Stomach smooth muscle (tissue), 2 donors: ENCODE results near the gene CLN5.

Experiments used
- H3K27ac ChIP-seq: one replicate; pipeline ENCODE4 v1.7.0; 2013; ENCODE audit warnings: mild to moderate bottlenecking, low read length, inconsistent platforms
- H3K27me3 ChIP-seq, 2 donors: one replicate each; pipeline ENCODE4 v1.7.0; 2013; ENCODE audit warnings: low read length in 2 of 2; ENCODE audit not compliant: insufficient read depth in 2 of 2, control insufficient read depth in 1 of 2
- H3K36me3 ChIP-seq, 2 donors: one replicate each; pipeline ENCODE4 v1.7.0; 2013; ENCODE audit warnings: low read length in 2 of 2; ENCODE audit not compliant: control insufficient read depth in 2 of 2, insufficient read depth in 2 of 2
- H3K4me1 ChIP-seq: one replicate; pipeline ENCODE4 v1.7.0; 2013; ENCODE audit warnings: low read length; ENCODE audit not compliant: control insufficient read depth, insufficient read depth
- H3K4me3 ChIP-seq, 2 donors: one replicate each; pipeline ENCODE4 v1.7.0; 2013; ENCODE audit warnings: low read length in 2 of 2
- H3K9ac ChIP-seq, 2 donors: one replicate each; pipeline ENCODE4 v1.7.0; 2013; ENCODE audit warnings: low read length in 2 of 2, mild to moderate bottlenecking in 1 of 2
- H3K9me3 ChIP-seq, 2 donors: one replicate each; pipeline ENCODE4 v1.7.0; 2013; ENCODE audit warnings: low read length in 2 of 2; ENCODE audit not compliant: control insufficient read depth in 2 of 2
- donor health status: healthy.
- donor health status: Pancreatic carcinoma.

CLN5 gene

DNA sequence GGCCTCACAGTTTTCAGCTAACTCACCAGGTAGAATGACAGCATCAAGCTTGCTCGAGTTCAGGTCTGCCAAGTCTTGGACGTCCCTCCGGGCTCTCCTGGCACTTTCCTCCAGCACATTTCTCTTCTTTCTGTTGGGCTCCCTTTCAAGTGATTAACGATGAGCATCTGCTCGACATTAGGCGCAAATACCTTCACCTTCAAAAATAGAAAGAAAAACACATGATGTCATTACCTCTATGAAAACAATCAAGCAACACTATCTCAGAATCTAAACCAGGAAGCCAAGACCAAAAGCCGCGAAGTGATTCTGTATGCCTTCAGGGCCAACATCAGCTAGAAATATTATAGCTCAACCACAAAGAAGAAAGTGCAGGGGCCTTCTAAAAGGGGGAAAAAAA is 15.4 kb upstream of the CLN5 start:
- no peaks in the 10 kb centered on the region for H3K4me1 ChIP-seq
- no peaks in the 10 kb centered on the region for H3K27me3 ChIP-seq
- H3K36me3 ChIP-seq, result no peaks in the 10 kb centered on the region
- H3K4me3 ChIP-seq, result no peak overlapping the region
- H3K9ac ChIP-seq, result no peak overlapping the region
- no peaks in the 10 kb centered on the region for H3K9me3 ChIP-seq
- H3K27ac ChIP-seq, result no peak overlapping the region

DNA sequence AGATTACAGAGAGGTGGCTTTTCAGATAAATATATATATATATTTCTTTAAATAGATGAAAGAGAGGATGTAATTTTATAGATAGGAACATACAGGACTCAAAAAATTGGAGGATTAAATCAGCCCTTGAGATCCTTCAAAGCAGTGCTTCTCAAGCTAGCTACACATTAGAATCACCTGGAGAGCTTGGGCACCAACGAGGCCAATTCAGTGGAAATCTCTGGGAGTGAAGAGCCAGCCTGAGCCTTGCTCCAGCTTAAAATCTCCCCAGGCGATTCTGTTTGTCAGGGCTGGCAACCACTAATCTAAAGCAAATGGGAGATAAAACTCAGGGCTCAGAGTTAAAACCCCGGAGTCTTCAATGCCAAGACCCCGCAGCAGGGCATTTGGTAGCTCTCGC is 15.0 kb upstream of the CLN5 start:
- no peaks in the 10 kb centered on the region for H3K36me3 ChIP-seq
- H3K27me3 ChIP-seq, result no peaks in the 10 kb centered on the region
- no peak overlapping the region for H3K9ac ChIP-seq
- no peak overlapping the region for H3K4me3 ChIP-seq
- H3K9me3 ChIP-seq, result no peaks in the 10 kb centered on the region
- no peaks in the 10 kb centered on the region for H3K4me1 ChIP-seq
- H3K27ac ChIP-seq, result no peak overlapping the region

DNA sequence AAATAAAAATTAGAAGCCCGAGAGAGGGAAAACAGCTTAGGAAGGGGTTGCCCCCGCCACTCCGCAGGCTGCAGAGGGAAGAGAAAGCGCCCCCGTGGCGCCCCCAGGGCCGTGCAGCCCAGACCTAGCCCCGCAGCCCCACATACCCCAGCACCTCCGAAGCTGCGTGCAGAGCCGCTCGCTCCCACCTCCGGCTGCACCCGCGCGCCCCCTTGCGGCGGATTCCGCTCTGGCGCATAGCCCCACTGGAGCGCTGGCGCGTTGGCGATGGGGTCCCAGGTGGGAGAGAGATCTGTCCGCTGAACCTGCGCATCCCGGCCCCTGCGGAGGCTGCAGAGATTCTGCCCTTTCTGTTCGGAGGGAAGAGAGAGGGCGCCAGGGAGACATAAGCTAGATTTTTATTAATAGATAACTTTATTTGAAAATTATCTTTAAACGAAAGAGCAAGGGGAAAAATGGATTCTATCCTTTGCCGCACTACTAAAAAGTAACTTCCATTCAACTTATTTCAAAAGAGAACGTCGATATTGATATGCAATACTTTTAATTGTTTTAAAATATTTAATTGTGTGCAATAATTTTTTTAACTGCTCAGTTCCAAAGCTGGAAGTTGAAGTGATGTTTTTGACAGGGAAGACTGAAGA is 11.7 kb upstream of the CLN5 start:
- H3K4me3 ChIP-seq, result peak overlapping the region in 1 of 2 donors; percentile 62
- H3K27ac ChIP-seq, result no peak overlapping the region
- no peaks in the 10 kb centered on the region for H3K27me3 ChIP-seq
- no peak overlapping the region for H3K9ac ChIP-seq
- no peaks in the 10 kb centered on the region for H3K4me1 ChIP-seq
- H3K36me3 ChIP-seq, result no peaks in the 10 kb centered on the region
- no peaks in the 10 kb centered on the region for H3K9me3 ChIP-seq

DNA sequence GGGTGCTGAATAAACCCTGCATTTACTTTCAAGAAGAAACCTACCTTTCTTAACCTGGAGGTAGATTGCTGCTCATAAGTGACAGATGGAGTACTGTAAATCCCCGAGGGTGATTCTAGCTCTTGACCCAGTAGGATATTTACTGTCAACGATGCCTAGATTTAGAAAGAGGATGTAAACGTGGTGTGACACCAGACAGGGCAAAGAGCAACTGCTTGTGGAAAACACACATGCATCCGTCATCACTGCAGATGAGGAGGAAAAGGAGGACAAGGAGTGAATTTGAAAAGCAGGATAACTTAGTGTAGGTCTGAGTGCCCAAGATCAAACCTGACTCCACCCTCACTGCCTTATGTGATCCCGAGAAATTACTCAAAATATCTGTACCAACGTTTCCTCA is 9.8 kb upstream of the CLN5 start:
- Histone ChIP-seq H3K27ac (no peak overlapping the region), H3K4me1 (no peaks in the 10 kb centered on the region), H3K9ac (no peak overlapping the region), H3K27me3 (no peaks in the 10 kb centered on the region), H3K36me3 (no peaks in the 10 kb centered on the region), H3K9me3 (no peaks in the 10 kb centered on the region), H3K4me3 (no peak overlapping the region)

DNA sequence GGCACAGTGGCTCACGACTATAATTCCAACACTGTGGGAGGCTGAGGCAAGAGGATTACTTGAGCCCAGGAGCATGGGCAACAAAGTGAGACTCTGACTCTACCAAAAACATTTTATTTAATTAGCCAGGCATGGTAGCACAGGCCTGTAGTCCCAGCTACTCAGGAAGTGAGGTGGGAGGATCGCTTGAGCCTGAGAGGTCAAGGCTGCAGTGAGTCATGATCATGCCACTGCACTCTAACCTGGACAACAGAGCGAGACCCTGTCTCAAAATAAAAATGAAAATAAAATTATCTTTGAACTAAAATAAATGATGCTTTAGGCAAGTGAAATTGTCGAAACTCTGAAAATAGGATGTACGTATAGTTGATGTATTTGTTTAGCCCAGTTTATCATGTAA is 8.2 kb upstream of the CLN5 start:
- Histone ChIP-seq H3K36me3 (no peaks in the 10 kb centered on the region), H3K27ac (no peak overlapping the region), H3K9ac (no peak overlapping the region), H3K4me1 (no peaks in the 10 kb centered on the region), H3K27me3 (no peaks in the 10 kb centered on the region), H3K4me3 (no peak overlapping the region), H3K9me3 (no peaks in the 10 kb centered on the region)

DNA sequence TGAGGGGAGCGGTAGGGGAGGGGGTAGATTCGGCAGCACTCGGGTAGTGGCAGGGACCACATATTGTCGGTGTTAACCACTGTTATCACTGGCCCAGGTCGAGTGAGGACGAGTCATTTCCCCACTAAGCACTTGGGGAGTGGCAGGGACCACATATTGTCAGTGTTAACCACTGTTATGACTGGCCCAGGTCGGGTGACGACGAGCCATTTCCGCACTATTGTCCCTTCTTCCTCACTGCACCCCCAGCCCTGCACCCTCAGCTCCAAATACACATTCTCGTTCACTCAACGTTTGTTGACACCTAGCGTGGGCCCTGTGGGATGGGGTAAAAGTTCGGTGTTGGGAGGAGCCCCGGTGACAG is 467 bp upstream of the CLN5 start:
- Histone ChIP-seq H3K4me3 (peak overlapping the region; percentile 72 to 94), H3K27me3 (no peaks in the 10 kb centered on the region), H3K27ac (peak overlapping the region; percentile 93), H3K9ac (peak overlapping the region; percentile 88 to 96), H3K4me1 (peaks cover 14% of the 10 kb centered on the region), H3K9me3 (no peaks in the 10 kb centered on the region), H3K36me3 (peaks cover 0 to 6% of the 10 kb centered on the region in 2 donors)

DNA sequence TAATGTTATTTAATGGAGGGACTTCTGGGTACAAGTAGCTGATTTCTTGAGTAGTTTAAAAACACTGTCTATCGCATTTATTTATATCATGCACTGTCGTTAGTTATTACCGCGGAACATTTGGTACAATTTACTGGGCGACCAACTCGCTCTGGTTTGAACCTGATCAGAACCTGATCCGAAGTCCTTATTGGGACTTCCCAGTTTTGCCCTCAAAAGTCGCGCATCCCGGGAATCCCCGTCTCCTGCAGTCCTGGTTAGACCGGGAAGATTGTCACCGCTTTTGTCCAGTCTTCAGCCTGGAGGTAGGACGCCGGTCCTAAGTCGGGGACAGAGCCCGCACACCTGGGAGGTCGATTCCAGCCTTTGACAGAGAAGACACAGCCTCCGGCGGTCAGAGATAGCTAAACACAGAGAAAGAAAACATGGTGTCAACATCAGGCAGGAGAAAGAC is 694 bp downstream of the CLN5 start:
- peak overlapping the region; percentile 93 for H3K27ac ChIP-seq

DNA sequence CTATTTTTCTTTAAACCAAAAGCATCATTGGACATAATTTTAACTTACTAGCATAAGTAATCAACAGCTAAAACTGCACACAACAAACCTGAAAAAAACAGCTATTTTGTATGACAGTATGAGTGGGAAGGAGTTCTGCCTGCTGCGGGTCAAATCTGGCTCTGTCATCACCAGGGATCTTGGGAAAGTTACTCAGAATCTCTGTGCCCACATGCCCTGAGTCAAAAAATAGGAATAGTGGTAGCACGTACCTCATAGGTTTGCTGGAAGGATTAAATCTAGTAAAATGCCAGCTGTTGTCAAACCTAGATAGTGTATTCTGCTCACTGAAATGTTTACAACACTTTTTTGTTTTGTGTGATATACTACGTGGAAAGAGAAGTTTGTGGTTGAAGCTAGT is 1.1 kb downstream of the CLN5 start:
- peak overlapping the region; percentile 88 to 96 for H3K9ac ChIP-seq

More for the DNA sequence above, 694 bp downstream of the CLN5 start:
- Histone ChIP-seq H3K9me3 (no peaks in the 10 kb centered on the region), H3K36me3 (peaks cover 0 to 7% of the 10 kb centered on the region in 2 donors), H3K9ac (peak overlapping the region; percentile 88 to 96), H3K27me3 (no peaks in the 10 kb centered on the region), H3K4me3 (peak overlapping the region; percentile 72 to 94), H3K4me1 (peaks cover 14% of the 10 kb centered on the region)

DNA sequence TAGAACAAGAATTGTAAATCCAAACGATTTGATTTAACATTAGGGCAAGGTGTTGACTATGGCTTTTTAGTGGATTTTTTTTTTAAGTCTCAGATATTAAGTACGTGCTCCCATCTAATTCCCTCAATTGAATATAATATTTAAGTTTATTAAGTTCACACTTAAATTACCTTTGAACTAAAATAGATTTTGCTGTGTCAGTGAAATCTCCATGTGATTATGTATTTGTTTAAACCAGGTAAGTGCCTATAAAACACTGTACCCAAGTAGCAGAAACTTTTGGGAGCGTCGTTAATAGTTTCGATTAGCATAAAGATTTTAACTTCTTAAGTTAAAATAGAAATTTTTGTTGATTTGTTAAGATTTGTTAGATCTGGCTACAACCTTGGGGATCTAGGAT is 1.6 kb downstream of the CLN5 start:
- Histone ChIP-seq H3K9me3 (no peaks in the 10 kb centered on the region), H3K4me1 (peaks cover 14% of the 10 kb centered on the region), H3K27me3 (no peaks in the 10 kb centered on the region), H3K36me3 (peaks cover 5 to 9% of the 10 kb centered on the region in 2 donors), H3K4me3 (peak overlapping the region in 1 of 2 donors; percentile 94), H3K9ac (peak overlapping the region in 1 of 2 donors; percentile 88), H3K27ac (no peak overlapping the region)

More for the DNA sequence above, 1.1 kb downstream of the CLN5 start:
- Histone ChIP-seq H3K4me1 (peaks cover 14% of the 10 kb centered on the region), H3K27ac (peak overlapping the region; percentile 93), H3K36me3 (peaks cover under 1 to 7% of the 10 kb centered on the region in 2 donors), H3K9me3 (no peaks in the 10 kb centered on the region), H3K27me3 (no peaks in the 10 kb centered on the region), H3K4me3 (peak overlapping the region; percentile 72 to 94)

DNA sequence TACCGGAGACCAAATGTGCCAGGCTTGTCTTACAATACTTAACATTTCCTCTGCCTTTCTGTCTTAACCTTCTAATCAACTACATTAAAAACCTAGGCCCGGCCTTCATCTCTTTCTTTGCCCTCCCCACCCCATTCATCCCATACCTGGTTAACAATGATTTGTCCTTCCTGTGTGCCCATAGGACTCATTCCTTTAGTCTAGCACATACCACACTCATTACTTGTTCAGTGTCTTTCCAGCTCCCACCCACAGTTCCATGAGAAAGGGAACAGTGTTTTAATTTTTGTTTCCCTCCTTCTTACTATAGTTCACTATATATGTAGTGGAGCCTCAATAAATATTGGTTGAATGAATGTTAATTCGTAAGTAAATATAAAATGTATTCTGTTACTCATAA is 2.4 kb downstream of the CLN5 start:
- Histone ChIP-seq H3K4me1 (peaks cover 14% of the 10 kb centered on the region), H3K27me3 (no peaks in the 10 kb centered on the region), H3K4me3 (no peak overlapping the region), H3K36me3 (peaks cover 10 to 11% of the 10 kb centered on the region in 2 donors), H3K9me3 (no peaks in the 10 kb centered on the region), H3K9ac (peak overlapping the region in 1 of 2 donors; percentile 29), H3K27ac (no peak overlapping the region)

DNA sequence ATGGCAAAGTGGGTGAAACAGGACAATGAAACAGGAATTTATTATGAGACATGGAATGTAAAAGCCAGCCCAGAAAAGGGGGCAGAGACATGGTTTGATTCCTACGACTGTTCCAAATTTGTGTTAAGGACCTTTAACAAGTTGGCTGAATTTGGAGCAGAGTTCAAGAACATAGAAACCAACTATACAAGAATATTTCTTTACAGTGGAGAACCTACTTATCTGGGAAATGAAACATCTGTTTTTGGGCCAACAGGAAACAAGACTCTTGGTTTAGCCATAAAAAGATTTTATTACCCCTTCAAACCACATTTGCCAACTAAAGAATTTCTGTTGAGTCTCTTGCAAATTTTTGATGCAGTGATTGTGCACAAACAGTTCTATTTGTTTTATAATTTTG is 8.6 kb downstream of the CLN5 start:
- no peaks in the 10 kb centered on the region for H3K9me3 ChIP-seq
- peaks cover 12 to 13% of the 10 kb centered on the region in 2 donors for H3K36me3 ChIP-seq
- no peak overlapping the region for H3K9ac ChIP-seq
- no peak overlapping the region for H3K4me3 ChIP-seq
- no peaks in the 10 kb centered on the region for H3K27me3 ChIP-seq
- no peaks in the 10 kb centered on the region for H3K4me1 ChIP-seq
- no peak overlapping the region for H3K27ac ChIP-seq
